NT2/D1 (cell line): ENCODE results near the gene LLGL2.

Source experiments
- SUZ12 ChIP-seq: IDR thresholded peaks from 2 replicates; pipeline ENCODE4 v1.6.1; 2011; ENCODE audit not compliant: insufficient read length, insufficient read depth; ENCODE audit errors: extremely low read depth
- YY1 ChIP-seq: IDR thresholded peaks from 2 replicates; pipeline ENCODE4 v1.6.1; 2011; ENCODE audit not compliant: insufficient read length, insufficient read depth
- ZNF274 ChIP-seq: IDR thresholded peaks from 2 replicates; pipeline ENCODE4 v1.6.1; 2011; ENCODE audit warnings: mild to moderate bottlenecking, low read depth, low read length

- TF ChIP-seq ZNF274 (no peak), SUZ12 (no peak), YY1 (no peak)
Observed at GRCh38 chr17:75535871-75536270, 10.4 kb downstream of the LLGL2 start.
